ENCODE results near the gene PCDH12. TPM values are rescaled to one million over a fixed set of nuclear protein-coding genes. Genes with fewer than 3 reads are reported as not detected.

PCDH12 gene
- polyA plus RNA-seq, 3 donors: 0.20 to 1.2 (median 0.90) TPM

DNA sequence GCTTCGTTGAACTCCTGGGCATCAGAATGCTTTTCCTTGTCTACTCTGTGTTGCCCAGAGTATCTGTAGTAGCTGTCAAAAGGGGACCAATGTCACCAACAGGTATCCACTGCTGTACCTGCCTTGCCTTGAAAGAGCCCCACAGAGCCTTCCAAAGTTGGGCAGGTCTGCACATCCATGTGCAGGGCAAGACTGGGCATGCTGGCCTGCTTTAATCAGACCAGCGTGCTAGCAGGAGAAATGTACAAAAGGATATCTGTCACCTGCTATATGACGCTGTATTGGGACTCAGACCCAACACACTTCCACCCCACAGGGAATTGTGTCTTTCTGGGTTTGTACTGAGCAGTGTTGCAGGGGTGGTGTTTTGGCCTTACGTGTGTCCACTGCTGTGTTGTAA, 22.5 kb downstream of the PCDH12 start:
- H3K4me2 ChIP-seq (replicated peaks; ENCODE audit: extremely low read depth, low read length, poor library complexity, severe bottlenecking): no peak overlapping the region
- 100% methylated on average over 2 of the region's 4 CpGs for WGBS (ENCODE audit: insufficient coverage)

DNA sequence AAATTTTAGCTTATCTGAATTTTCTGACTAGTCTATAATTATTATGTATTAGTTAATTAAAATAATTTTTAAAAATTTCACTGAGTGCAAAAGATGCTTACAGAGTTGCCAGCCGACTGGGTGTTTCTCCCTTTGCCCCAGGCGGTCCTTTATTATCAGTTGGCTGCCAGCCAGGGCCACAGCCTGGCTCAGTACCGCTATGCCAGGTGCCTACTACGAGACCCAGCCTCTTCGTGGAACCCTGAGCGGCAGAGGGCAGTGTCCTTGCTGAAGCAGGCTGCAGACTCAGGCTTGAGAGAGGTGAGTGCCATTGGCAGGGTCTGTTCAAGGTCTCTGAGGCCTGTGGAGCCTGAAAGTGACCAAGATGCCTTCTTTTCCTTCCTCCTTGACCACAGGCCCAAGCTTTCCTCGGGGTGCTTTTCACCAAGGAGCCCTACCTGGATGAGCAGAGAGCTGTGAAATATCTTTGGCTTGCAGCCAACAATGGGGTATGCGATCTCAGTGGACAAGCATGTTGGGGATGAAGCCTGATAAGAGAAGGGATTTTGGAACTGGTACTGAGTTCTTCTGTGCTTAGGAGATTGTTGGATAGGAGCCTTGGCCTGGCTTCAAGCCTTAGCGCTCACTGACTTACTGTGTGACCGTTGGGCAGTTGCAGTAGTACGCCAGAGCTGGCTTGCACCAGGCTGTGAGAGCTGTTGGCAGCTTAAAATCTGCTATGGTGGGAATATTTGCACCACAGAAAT, 23.7 kb downstream of the PCDH12 start:
- H3K4me1 ChIP-seq (ENCODE audit: control insufficient read depth in 1 of 2, insufficient read depth in 2 of 2, low read length in 2 of 2): no peaks in the 10 kb centered on the region
- DNase-seq: no peak
- WGBS (ENCODE audit: insufficient coverage): over 99% methylated on average over 10 of the region's 11 CpGs
- H4K20me1 ChIP-seq (ENCODE audit: insufficient read depth, low read length): peaks cover 8% of the 10 kb centered on the region
- H3K36me3 Mint-ChIP-seq: peaks cover 86 to 97% of the 10 kb centered on the region in 2 donors
- no peak overlapping the region for H3K27ac Mint-ChIP-seq
- peaks cover 0 to 2% (median 0%) of the 10 kb centered on the region in 3 donors for H3K27me3 Mint-ChIP-seq (ENCODE audit: low read depth in 3 of 3)
- H3K36me3 ChIP-seq (replicated peaks in 1 of 2; ENCODE audit: control insufficient read depth in 1 of 2, insufficient read depth in 2 of 2, low read length in 2 of 2): peaks cover 91 to 95% of the 10 kb centered on the region in 2 donors
- H3K4me3 Mint-ChIP-seq: no peak overlapping the region
- peaks cover 0 to 1% (median 0%) of the 10 kb centered on the region in 7 donors for H3K9me3 Mint-ChIP-seq
- H3K4me3 ChIP-seq (replicated peaks in 1 of 3; ENCODE audit: low read depth in 2 of 3, low read length in 3 of 3): no peak overlapping the region
- no peak overlapping the region for H3K4me2 ChIP-seq (replicated peaks; ENCODE audit: extremely low read depth, low read length, poor library complexity, severe bottlenecking)
- no peaks in the 10 kb centered on the region for H3K79me2 ChIP-seq (ENCODE audit: insufficient read depth, low read length)
- TF ChIP-seq, protein P1, sequence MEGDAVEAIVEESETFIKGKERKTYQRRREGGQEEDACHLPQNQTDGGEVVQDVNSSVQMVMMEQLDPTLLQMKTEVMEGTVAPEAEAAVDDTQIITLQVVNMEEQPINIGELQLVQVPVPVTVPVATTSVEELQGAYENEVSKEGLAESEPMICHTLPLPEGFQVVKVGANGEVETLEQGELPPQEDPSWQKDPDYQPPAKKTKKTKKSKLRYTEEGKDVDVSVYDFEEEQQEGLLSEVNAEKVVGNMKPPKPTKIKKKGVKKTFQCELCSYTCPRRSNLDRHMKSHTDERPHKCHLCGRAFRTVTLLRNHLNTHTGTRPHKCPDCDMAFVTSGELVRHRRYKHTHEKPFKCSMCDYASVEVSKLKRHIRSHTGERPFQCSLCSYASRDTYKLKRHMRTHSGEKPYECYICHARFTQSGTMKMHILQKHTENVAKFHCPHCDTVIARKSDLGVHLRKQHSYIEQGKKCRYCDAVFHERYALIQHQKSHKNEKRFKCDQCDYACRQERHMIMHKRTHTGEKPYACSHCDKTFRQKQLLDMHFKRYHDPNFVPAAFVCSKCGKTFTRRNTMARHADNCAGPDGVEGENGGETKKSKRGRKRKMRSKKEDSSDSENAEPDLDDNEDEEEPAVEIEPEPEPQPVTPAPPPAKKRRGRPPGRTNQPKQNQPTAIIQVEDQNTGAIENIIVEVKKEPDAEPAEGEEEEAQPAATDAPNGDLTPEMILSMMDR (IDR thresholded peaks at IDR 0.05): no peak
- H3K27ac ChIP-seq (ENCODE audit: low read depth in 1 of 2, low read length in 2 of 2): no peak overlapping the region
- no peaks in the 10 kb centered on the region for H3K9me3 ChIP-seq (replicated peaks in 1 of 2; ENCODE audit: control insufficient read depth in 1 of 2, insufficient read depth in 1 of 2, low read length in 2 of 2)
- H3K9ac ChIP-seq (ENCODE audit: insufficient read depth, low read length, poor library complexity, severe bottlenecking): no peak overlapping the region
- H3K4me1 Mint-ChIP-seq: no peaks in the 10 kb centered on the region
- H2AFZ ChIP-seq (ENCODE audit: insufficient read depth, low read depth, low read length, poor library complexity, severe bottlenecking): no peak overlapping the region
- intact Hi-C loops (cut with micrococcal nuclease): no loop called here
- no peaks in the 10 kb centered on the region for H3K27me3 ChIP-seq (ENCODE audit: control insufficient read depth in 2 of 2, insufficient read depth in 2 of 2, low read length in 2 of 2)

More for the DNA sequence above, 22.5 kb downstream of the PCDH12 start:
- Mint-ChIP-seq H3K4me3 (no peak overlapping the region), H3K9me3 (peaks cover 0 to 1% (median 0%) of the 10 kb centered on the region in 7 donors), H3K36me3 (peaks cover 85 to 97% of the 10 kb centered on the region in 2 donors), H3K4me1 (peaks cover 6% of the 10 kb centered on the region), H3K27me3 (ENCODE audit: low read depth in 3 of 3) (peaks cover 0 to 2% (median 0%) of the 10 kb centered on the region in 3 donors), H3K27ac (no peak overlapping the region)
- Histone ChIP-seq H3K36me3 (replicated peaks in 1 of 2; ENCODE audit: control insufficient read depth in 1 of 2, insufficient read depth in 2 of 2, low read length in 2 of 2) (peaks cover 87 to 95% of the 10 kb centered on the region in 2 donors), H2AFZ (ENCODE audit: insufficient read depth, low read depth, low read length, poor library complexity, severe bottlenecking) (no peak overlapping the region), H4K20me1 (ENCODE audit: insufficient read depth, low read length) (peaks cover 8% of the 10 kb centered on the region), H3K27ac (ENCODE audit: low read depth in 1 of 2, low read length in 2 of 2) (no peak overlapping the region), H3K27me3 (ENCODE audit: control insufficient read depth in 2 of 2, insufficient read depth in 2 of 2, low read length in 2 of 2) (no peaks in the 10 kb centered on the region), H3K79me2 (ENCODE audit: insufficient read depth, low read length) (no peaks in the 10 kb centered on the region), H3K9ac (ENCODE audit: insufficient read depth, low read length, poor library complexity, severe bottlenecking) (no peak overlapping the region), H3K4me1 (ENCODE audit: control insufficient read depth in 1 of 2, insufficient read depth in 2 of 2, low read length in 2 of 2) (peaks cover 1 to 3% of the 10 kb centered on the region in 2 donors), H3K9me3 (replicated peaks in 1 of 2; ENCODE audit: control insufficient read depth in 1 of 2, insufficient read depth in 1 of 2, low read length in 2 of 2) (no peaks in the 10 kb centered on the region), H3K4me3 (replicated peaks in 1 of 3; ENCODE audit: low read depth in 2 of 3, low read length in 3 of 3) (no peak overlapping the region)
- intact Hi-C loops (cut with micrococcal nuclease): no loop called here
- DNase-seq: no peak
- TF ChIP-seq, protein P1 (IDR thresholded peaks at IDR 0.05): no peak

Measured in CD14-positive monocyte (primary cell).